ENCODE data around the gene PARP8. TPM values are rescaled to one million over a fixed set of nuclear protein-coding genes. Genes with fewer than 3 reads are reported as not detected.
"Not testable (repeated sequence)": the region's sequence is repeated elsewhere in the genome, so short reads cannot be mapped to it uniquely, and the experiment has no call there.

Gene PARP8
- total and polyA plus RNA-seq, 2 of the 4 experiments (the other 2 are of a cell fraction) = 6.9 to 8.2 TPM

- no peak overlapping the region for H3K9ac ChIP-seq (ENCODE audit: low read depth, low read length)
- H2BK20ac ChIP-seq (ENCODE audit: low read depth, low read length) = no peak overlapping the region
- H3K18ac ChIP-seq (ENCODE audit: low read depth, low read length) = no peak overlapping the region
- no peaks in the 10 kb centered on the region for H3K9me3 ChIP-seq (ENCODE audit: control insufficient read depth, insufficient read depth, low read length)
- WGBS, 2 experiments (ENCODE audit: extremely low coverage in 2 of 2, insufficient read length in 1 of 2) = no CpG with 5 or more reads among the region's 2 CpGs
- H2AK9ac ChIP-seq (replicated peaks; ENCODE audit: low read depth, low read length, poor library complexity) = no peak overlapping the region
- no peak overlapping the region for H4K8ac ChIP-seq (ENCODE audit: low read depth in 2 of 2, low read length in 2 of 2)
- intact Hi-C loops (cut with micrococcal nuclease) (no loop called here), in situ Hi-C loops (cut with MboI; ENCODE audit: low sequenced_read_pairs) (no loop called here), dilution Hi-C loops (cut with HindIII; ENCODE audit: low sequenced_read_pairs, unreplicated experiment) (no loop called here)
- ChIA-PET POLR2A (ENCODE audit: unreplicated experiment) (no interaction called here), CTCF (no interaction called here)
- H2AK5ac ChIP-seq (ENCODE audit: low read depth, low read length) = no peak overlapping the region
- no peak overlapping the region for H3K14ac ChIP-seq (replicated peaks; ENCODE audit: low read depth, low read length)
- no peak overlapping the region for H2BK5ac ChIP-seq (ENCODE audit: low read depth, low read length, poor library complexity, severe bottlenecking)
- H2BK15ac ChIP-seq (ENCODE audit: low read depth, low read length) = no peak overlapping the region
- peaks cover 5% of the 10 kb centered on the region; the same call in 1 of the 2 replicates for H3K4me1 ChIP-seq (ENCODE audit: control insufficient read depth, insufficient read depth, low read length)
- no peak overlapping the region for H3K4me3 ChIP-seq (ENCODE audit: insufficient read depth, low read depth, low read length)
- no peak overlapping the region for H3K56ac ChIP-seq (ENCODE audit: extremely low read depth, insufficient read depth, low read length)
- H2AFZ ChIP-seq (replicated peaks; ENCODE audit: low read length, poor library complexity) = no peak overlapping the region
- ATAC-seq (ENCODE audit: low read depth) (no peak), DNase-seq (no peak)
- H3K27me3 ChIP-seq (ENCODE audit: control insufficient read depth, insufficient read depth, low read length) = no peaks in the 10 kb centered on the region
- no TSS peak for BruUV-seq (replicated peaks)
- no peak overlapping the region for H3K27ac ChIP-seq (ENCODE audit: insufficient read depth, low read length)
- H3K23ac ChIP-seq (ENCODE audit: low read depth, low read length) = no peak overlapping the region
- no peak overlapping the region for H2BK120ac ChIP-seq (ENCODE audit: low read depth, low read length)
- no peak overlapping the region for H4K91ac ChIP-seq (ENCODE audit: insufficient read depth, low read depth, low read length)
- no peaks in the 10 kb centered on the region for H3K36me3 ChIP-seq (ENCODE audit: control insufficient read depth, insufficient read depth, low read length)
- peaks cover 0 to 21% of the 10 kb centered on the region in 2 experiments; a peak in 3 of 4 replicates for H3K79me1 ChIP-seq (ENCODE audit: low read depth in 1 of 2, low read length in 2 of 2)
- H4K5ac ChIP-seq (ENCODE audit: low read depth, low read length) = no peak overlapping the region
- H4K20me1 ChIP-seq (ENCODE audit: insufficient read depth, low read length) = no peaks in the 10 kb centered on the region
- no peaks in the 10 kb centered on the region for H3K9me1 ChIP-seq (ENCODE audit: insufficient read depth, low read length)
- TF ChIP-seq CHD1 (IDR thresholded peaks at IDR 0.05; ENCODE audit: low read depth, low read length) = no peak
- no peak overlapping the region for H3K4ac ChIP-seq (ENCODE audit: low read depth, low read length)
- no peak overlapping the region; the same call in 1 of the 2 replicates for H3K4me2 ChIP-seq (ENCODE audit: low read depth, low read length)
Measured at GRCh38 chr5:50672663-50673062, 6.2 kb downstream of the PARP8 start.

GRCh38 chr5:50673444-50673843 lies 7.0 kb downstream of the PARP8 start:
- H2AK9ac ChIP-seq (replicated peaks; ENCODE audit: low read depth, low read length, poor library complexity); H3K23ac ChIP-seq (ENCODE audit: low read depth, low read length); H3K4me3 ChIP-seq (ENCODE audit: insufficient read depth, low read depth, low read length); H4K20me1 ChIP-seq (ENCODE audit: insufficient read depth, low read length); H3K36me3 ChIP-seq (ENCODE audit: control insufficient read depth, insufficient read depth, low read length); H4K91ac ChIP-seq (ENCODE audit: insufficient read depth, low read depth, low read length); H3K4ac ChIP-seq (ENCODE audit: low read depth, low read length); in situ Hi-C loops (cut with MboI; ENCODE audit: low sequenced_read_pairs); H2AFZ ChIP-seq (replicated peaks; ENCODE audit: low read length, poor library complexity); BruUV-seq (replicated peaks); H4K5ac ChIP-seq (ENCODE audit: low read depth, low read length); H2AK5ac ChIP-seq (ENCODE audit: low read depth, low read length); H3K56ac ChIP-seq (ENCODE audit: extremely low read depth, insufficient read depth, low read length); H3K9ac ChIP-seq (ENCODE audit: low read depth, low read length); H3K14ac ChIP-seq (replicated peaks; ENCODE audit: low read depth, low read length); H4K8ac ChIP-seq (ENCODE audit: low read depth in 2 of 2, low read length in 2 of 2); H3K9me1 ChIP-seq (ENCODE audit: insufficient read depth, low read length); H3K27ac ChIP-seq (ENCODE audit: insufficient read depth, low read length); H3K4me1 ChIP-seq (ENCODE audit: control insufficient read depth, insufficient read depth, low read length); DNase-seq; H3K27me3 ChIP-seq (ENCODE audit: control insufficient read depth, insufficient read depth, low read length); H3K18ac ChIP-seq (ENCODE audit: low read depth, low read length); H2BK5ac ChIP-seq (ENCODE audit: low read depth, low read length, poor library complexity, severe bottlenecking); dilution Hi-C loops (cut with HindIII; ENCODE audit: low sequenced_read_pairs, unreplicated experiment); H3K9me3 ChIP-seq (ENCODE audit: control insufficient read depth, insufficient read depth, low read length); ATAC-seq (ENCODE audit: low read depth); H2BK120ac ChIP-seq (ENCODE audit: low read depth, low read length); POLR2A ChIA-PET (ENCODE audit: unreplicated experiment); CTCF ChIA-PET; H2BK15ac ChIP-seq (ENCODE audit: low read depth, low read length); H2BK20ac ChIP-seq (ENCODE audit: low read depth, low read length); intact Hi-C loops (cut with micrococcal nuclease): not testable (repeated sequence)
- Histone ChIP-seq H3K4me2 (ENCODE audit: low read depth, low read length) (peak overlapping the region; percentile 19; the same call in 1 of the 2 replicates), H3K79me1 (ENCODE audit: low read depth in 1 of 2, low read length in 2 of 2) (peaks cover 0 to 14% of the 10 kb centered on the region in 2 experiments; a peak in 3 of 4 replicates)
- no CpG with 5 or more reads among the region's 3 CpGs for WGBS, 2 experiments (ENCODE audit: extremely low coverage in 2 of 2, insufficient read length in 1 of 2)

All from IMR-90 (cell line).